ENCODE results near the gene CDK8.
"Not testable (repeated sequence)": the region's sequence is repeated elsewhere in the genome, so short reads cannot be mapped to it uniquely, and the experiment has no call there.

Gene CDK8

DNA sequence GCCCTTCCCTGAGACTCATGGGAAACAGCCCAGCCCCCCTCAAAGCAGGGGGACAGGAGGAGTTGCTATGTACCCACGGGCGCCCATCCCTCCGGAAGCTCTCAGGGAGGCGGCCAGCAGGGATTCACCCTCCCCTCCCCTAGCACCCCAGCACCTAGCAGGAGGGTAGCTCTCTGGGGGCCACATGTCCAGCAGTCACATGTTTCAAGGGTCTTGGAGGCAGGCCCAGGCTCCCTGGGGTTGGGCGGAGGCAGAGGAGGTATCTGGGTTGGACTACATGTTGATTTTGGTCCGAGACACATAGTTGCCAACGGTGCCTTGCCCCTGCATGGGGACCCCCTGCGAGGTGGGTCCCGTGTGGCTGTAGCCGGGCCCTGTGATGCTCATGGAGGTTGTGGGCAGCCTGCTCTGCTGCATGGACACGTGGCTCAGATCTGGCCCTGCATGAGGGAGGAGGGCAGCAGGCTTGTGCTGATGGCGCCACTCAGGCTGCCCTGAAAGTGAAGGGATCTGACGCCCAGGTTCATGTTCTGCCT lies 24.8 kb upstream of the CDK8 start:
- DNase-seq (ENCODE audit: low spot score): no peak
- TF ChIP-seq, protein P1, sequence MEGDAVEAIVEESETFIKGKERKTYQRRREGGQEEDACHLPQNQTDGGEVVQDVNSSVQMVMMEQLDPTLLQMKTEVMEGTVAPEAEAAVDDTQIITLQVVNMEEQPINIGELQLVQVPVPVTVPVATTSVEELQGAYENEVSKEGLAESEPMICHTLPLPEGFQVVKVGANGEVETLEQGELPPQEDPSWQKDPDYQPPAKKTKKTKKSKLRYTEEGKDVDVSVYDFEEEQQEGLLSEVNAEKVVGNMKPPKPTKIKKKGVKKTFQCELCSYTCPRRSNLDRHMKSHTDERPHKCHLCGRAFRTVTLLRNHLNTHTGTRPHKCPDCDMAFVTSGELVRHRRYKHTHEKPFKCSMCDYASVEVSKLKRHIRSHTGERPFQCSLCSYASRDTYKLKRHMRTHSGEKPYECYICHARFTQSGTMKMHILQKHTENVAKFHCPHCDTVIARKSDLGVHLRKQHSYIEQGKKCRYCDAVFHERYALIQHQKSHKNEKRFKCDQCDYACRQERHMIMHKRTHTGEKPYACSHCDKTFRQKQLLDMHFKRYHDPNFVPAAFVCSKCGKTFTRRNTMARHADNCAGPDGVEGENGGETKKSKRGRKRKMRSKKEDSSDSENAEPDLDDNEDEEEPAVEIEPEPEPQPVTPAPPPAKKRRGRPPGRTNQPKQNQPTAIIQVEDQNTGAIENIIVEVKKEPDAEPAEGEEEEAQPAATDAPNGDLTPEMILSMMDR (IDR thresholded peaks at IDR 0.05; ENCODE audit: extremely low read depth, missing control alignments): no peak

DNA sequence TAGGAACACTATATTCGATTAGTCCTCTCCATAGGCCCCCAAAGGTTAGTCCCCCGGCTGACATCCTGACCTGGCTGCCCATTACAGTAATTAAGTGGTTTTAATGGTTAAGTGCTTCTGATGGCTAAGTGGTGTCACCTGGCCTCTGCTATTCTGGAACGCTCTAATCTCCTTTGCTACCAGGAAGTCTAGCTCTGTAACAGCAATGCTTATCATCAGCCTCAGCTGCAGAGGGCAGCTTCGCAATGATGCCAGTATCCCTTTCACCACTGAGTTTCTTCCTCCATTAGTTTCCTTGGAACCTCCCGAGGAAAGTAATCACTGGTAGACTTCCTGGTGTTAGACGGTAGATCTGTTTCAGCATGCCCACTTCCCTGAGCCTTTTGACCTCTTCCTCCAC lies 23.2 kb upstream of the CDK8 start:
- DNase-seq (ENCODE audit: low spot score): no peak

DNA sequence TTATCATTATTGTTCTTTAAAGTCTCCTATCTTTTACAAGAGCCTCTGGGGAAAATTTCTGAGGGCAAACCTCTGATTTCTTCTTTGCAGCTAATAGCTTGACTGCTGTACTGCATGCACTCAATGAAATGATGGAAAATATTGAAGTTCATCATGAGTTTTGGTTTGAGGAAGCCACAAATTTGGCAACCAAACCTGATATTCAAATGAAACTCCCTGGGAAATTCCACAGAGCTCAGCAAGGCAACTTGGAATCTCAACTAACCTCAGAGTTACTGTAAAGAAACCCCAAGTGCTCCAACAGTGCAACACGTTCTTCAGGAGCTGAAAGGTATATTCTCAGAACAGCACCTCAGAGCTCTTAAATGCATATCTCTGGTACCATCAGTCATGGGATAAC lies 17.6 kb upstream of the CDK8 start:
- TF ChIP-seq, protein P1 (IDR thresholded peaks at IDR 0.05; ENCODE audit: extremely low read depth, missing control alignments): no peak
- no peak for DNase-seq (ENCODE audit: low spot score)

More for the DNA sequence above, 23.2 kb upstream of the CDK8 start:
- TF ChIP-seq, protein P1 (IDR thresholded peaks at IDR 0.05; ENCODE audit: extremely low read depth, missing control alignments): no peak

DNA sequence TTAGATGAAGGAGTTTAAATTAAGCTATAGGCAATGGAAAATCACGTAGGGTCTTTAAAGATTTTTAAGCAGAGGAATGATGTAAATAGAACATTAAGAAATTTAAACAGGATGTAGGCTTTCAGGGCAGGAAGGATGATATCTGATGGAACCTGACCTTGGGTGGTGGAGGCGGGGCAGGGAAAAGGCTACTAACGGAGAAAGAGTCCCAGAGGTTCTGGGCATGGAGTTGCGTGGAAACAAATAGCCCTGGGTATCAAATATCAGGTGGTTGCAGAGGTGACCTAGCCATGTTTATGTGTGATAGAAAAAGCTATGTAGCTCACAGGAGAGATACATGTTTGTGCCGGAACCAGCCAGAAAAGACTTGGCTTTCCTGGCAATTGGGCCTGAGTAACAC lies 7.8 kb upstream of the CDK8 start:
- no peak for DNase-seq (ENCODE audit: low spot score)
- TF ChIP-seq, protein P1 (IDR thresholded peaks at IDR 0.05; ENCODE audit: extremely low read depth, missing control alignments): no peak

DNA sequence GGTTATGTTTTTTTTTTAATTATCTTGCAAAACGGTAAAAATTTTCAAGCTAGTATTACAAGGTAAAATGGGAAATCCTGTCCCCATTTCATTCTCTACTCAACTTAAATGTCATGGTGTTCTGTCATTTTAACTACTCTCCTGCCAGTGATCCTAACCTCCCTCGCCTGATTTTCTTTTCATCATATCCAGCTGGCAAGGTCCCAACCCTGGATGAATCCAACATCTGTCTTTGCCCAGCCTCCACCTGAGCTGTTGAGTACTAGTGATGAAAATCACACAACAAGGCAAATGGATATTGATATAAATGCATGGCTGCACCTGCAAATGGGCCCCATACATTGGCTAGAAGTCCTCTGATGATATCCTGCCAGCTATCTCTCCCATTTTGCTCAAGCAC lies 6.9 kb upstream of the CDK8 start:
- no peak for DNase-seq (ENCODE audit: low spot score)
- TF ChIP-seq, protein P1 (IDR thresholded peaks at IDR 0.05; ENCODE audit: extremely low read depth, missing control alignments): no peak

DNA sequence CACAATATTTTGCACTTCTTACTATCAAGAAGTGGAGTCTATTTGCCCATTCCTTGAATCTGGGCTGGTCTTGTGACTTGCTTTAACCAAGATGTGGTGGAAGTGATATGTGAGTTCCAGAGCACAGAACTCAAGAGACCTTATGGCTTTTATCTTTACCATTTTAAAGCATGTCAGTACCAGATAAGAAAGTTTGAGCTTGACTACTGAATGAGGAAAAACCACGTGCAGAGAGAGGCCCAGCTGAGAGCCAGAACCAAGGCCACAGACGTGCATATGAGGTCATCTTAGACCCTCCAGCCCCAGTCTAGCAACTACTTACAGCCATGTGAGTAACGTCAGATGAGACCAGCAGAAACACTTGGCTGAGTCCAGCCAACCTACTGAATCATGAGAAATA lies 6.3 kb upstream of the CDK8 start:
- no peak for DNase-seq (ENCODE audit: low spot score)
- TF ChIP-seq, protein P1 (IDR thresholded peaks at IDR 0.05; ENCODE audit: extremely low read depth, missing control alignments): no peak

DNA sequence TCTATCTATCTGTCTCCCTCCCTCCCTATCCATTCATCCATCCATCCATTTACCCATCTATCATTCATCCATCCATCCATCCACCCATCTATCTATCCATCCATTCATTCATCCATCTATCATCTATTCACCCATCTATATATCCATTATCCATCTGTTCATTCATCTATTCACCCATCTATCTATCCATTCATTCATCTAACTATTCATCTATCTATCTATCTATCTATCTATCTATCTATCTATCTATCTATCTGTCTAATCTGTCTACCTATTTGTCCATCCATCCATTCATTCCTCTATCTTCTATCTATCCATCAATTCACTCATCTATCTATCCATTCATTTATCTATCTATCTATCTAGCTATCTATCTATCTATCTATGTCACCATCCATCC lies 4.4 kb upstream of the CDK8 start:
- TF ChIP-seq, protein P1 (IDR thresholded peaks at IDR 0.05; ENCODE audit: extremely low read depth, missing control alignments): no peak
- DNase-seq (ENCODE audit: low spot score): no peak

DNA sequence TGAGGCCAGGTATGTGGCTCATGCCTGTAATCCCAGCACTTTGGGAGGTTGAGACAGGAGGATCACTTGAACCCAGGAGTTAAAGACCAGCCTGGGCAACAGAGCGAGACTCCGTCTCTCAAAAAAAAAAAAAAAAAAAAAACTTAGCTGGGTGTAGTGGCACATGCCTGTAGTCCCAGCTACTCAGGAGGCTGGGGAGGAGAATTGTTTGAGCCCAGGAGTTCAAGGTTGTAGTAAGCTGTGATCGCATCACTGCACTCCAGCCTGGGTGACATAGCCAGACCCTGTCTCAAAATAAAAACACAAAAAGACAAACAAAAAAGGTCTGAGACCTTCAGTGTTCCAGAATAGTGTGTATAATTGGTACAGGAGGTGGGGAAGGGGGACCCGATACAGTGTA lies 1.9 kb upstream of the CDK8 start:
- DNase-seq (ENCODE audit: low spot score): not testable (repeated sequence)
